HepG2 (cell line): Measurements from ENCODE around the gene FUT1. TPM values are rescaled to one million over a fixed set of nuclear protein-coding genes. Genes with fewer than 3 reads are reported as not detected.
A peak's percentile ranks its signal among the peaks of the same experiment; 100 is the strongest.

Experiments used
- AKNA ChIP-seq: sonication (generic); formaldehyde crosslinking; IDR thresholded peaks from 2 replicates; pipeline ENCODE4 v1.4.0; 2020; ENCODE audit warnings: missing genetic modification reagents, borderline replicate concordance
- NR0B2 ChIP-seq: sonication (generic); formaldehyde crosslinking; IDR thresholded peaks from 2 replicates; pipeline ENCODE4 v1.4.0; 2020; ENCODE audit warnings: mild to moderate bottlenecking, missing genetic modification reagents
- RFX5 ChIP-seq: IDR thresholded peaks from 2 replicates; pipeline ENCODE4 v1.6.1; 2011; ENCODE audit warnings: low read depth, low read length, improper control_type of control experiment
- ZNF326 ChIP-seq: sonication (generic); formaldehyde crosslinking; IDR thresholded peaks from 2 replicates; pipeline ENCODE4 v1.4.0; 2020; ENCODE audit warnings: missing genetic modification reagents, borderline replicate concordance
- ZNF841 ChIP-seq: sonication (generic); formaldehyde crosslinking; IDR thresholded peaks from 2 replicates; pipeline ENCODE4 v1.8.1; 2023; ENCODE audit warnings: missing genetic modification reagents, borderline replicate concordance
- ZSCAN29 ChIP-seq: sonication (generic); formaldehyde crosslinking; conservative IDR thresholded peaks from 2 replicates; pipeline ENCODE4 v1.4.0; 2020; ENCODE audit warnings: mild to moderate bottlenecking, missing genetic modification reagents
- polyA plus RNA-seq, 8 experiments: library from polyadenylated mRNA; depleted of rRNA in 3 of 8; stranded (reverse) in 7 of 8; unstranded in 1 of 8; fragments of >200 nt; fragmentation: Illumina TruSeq in 4 of 8; extraction: Trizol in 4 of 8; gene quantifications; 2 replicates each; pipeline versions ENCODE4 v1.2.1 to v1.2.3, GENCODE V29; 2011 to 2016; ENCODE audit warnings: low read depth in 4 of 8, missing spikeins in 1 of 8, mixed read lengths in 1 of 8; ENCODE audit not compliant: insufficient read depth in 1 of 8
- total RNA-seq, 5 experiments: library from RNA; depleted of rRNA; stranded (reverse); fragments of >200 nt; fragmentation: Illumina TruSeq; extraction: Trizol; gene quantifications; 2 replicates each; pipeline ENCODE4 v1.2.3, GENCODE V29; 2016; ENCODE audit warnings: low read depth in 1 of 5
- TF ChIP-seq, protein P1 (sequence below): sonication (generic); formaldehyde crosslinking; IDR thresholded peaks from 2 replicates; pipeline ENCODE4 v1.8.1; 2023; ENCODE audit warnings: mild to moderate bottlenecking, missing genetic modification reagents
- TF ChIP-seq, protein P2 (sequence below), 2 experiments: sonication (generic) in 1 of 2; formaldehyde crosslinking in 1 of 2; IDR thresholded peaks; 2 replicates each; pipeline versions ENCODE4 v1.4.0 to v1.6.1; 2018 to 2020; ENCODE audit warnings: missing genetic modification reagents in 2 of 2, borderline replicate concordance in 1 of 2, low read depth in 1 of 2, mild to moderate bottlenecking in 1 of 2, missing biosample characterization in 1 of 2
- TF ChIP-seq, protein P3 (sequence below): sonication (generic); formaldehyde crosslinking; IDR thresholded peaks from 2 replicates; pipeline ENCODE4 v1.4.0; 2020; ENCODE audit warnings: mild to moderate bottlenecking, missing genetic modification reagents
- TF ChIP-seq, protein P4 (sequence below): sonication (generic); formaldehyde crosslinking; IDR thresholded peaks from 2 replicates; pipeline ENCODE4 v1.5.0; 2020; ENCODE audit warnings: mild to moderate bottlenecking, missing genetic modification reagents

Gene FUT1
- total and polyA plus RNA-seq, 2 of the 13 experiments (the other 11 are each of a cell fraction or from before 2014, with no cell fraction given) = 0.07 to 1.1 TPM

DNA sequence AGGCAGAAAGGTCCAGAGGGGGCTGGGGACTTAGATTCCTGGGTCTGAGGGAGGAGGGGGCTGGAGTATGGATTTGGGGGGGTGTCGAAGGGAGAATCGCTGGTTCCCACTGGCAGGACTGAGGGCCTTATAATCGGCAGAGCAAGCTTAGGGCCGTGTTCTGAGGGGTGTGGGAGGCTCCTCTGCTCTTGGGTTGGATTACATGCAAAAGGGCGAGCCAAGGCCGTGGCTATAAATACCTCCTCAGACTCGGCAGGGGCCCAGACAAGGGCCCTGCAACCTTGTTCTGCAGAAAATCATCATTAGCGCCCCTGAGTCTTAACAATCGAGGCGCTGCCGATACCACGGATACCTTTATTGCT lies 32.2 kb downstream of the FUT1 start (continued):
- TF ChIP-seq, protein P1, sequence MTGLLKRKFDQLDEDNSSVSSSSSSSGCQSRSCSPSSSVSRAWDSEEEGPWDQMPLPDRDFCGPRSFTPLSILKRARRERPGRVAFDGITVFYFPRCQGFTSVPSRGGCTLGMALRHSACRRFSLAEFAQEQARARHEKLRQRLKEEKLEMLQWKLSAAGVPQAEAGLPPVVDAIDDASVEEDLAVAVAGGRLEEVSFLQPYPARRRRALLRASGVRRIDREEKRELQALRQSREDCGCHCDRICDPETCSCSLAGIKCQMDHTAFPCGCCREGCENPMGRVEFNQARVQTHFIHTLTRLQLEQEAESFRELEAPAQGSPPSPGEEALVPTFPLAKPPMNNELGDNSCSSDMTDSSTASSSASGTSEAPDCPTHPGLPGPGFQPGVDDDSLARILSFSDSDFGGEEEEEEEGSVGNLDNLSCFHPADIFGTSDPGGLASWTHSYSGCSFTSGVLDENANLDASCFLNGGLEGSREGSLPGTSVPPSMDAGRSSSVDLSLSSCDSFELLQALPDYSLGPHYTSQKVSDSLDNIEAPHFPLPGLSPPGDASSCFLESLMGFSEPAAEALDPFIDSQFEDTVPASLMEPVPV (CRISPR knock-in tag) = no peak
- TF ChIP-seq, protein P2, sequence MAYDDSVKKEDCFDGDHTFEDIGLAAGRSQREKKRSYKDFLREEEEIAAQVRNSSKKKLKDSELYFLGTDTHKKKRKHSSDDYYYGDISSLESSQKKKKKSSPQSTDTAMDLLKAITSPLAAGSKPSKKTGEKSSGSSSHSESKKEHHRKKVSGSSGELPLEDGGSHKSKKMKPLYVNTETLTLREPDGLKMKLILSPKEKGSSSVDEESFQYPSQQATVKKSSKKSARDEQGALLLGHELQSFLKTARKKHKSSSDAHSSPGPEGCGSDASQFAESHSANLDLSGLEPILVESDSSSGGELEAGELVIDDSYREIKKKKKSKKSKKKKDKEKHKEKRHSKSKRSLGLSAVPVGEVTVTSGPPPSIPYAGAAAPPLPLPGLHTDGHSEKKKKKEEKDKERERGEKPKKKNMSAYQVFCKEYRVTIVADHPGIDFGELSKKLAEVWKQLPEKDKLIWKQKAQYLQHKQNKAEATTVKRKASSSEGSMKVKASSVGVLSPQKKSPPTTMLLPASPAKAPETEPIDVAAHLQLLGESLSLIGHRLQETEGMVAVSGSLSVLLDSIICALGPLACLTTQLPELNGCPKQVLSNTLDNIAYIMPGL (CRISPR knock-in tag; IDR thresholded peaks at IDR 0.05; ENCODE audit: borderline replicate concordance in 1 of 2, low read depth in 1 of 2) = peak in 1 of 2 experiments; percentile 3; a peak in 1 of 4 replicates
- TF ChIP-seq AKNA (CRISPR knock-in tag) (0 out of 2 replicates have a peak, but pooled peaks have one; percentile 18), RFX5 (no peak), NR0B2 (no peak), ZNF841 (CRISPR knock-in tag) (no peak), ZNF326 (no peak), ZSCAN29 (CRISPR knock-in tag) (no peak)
- TF ChIP-seq, protein P3, sequence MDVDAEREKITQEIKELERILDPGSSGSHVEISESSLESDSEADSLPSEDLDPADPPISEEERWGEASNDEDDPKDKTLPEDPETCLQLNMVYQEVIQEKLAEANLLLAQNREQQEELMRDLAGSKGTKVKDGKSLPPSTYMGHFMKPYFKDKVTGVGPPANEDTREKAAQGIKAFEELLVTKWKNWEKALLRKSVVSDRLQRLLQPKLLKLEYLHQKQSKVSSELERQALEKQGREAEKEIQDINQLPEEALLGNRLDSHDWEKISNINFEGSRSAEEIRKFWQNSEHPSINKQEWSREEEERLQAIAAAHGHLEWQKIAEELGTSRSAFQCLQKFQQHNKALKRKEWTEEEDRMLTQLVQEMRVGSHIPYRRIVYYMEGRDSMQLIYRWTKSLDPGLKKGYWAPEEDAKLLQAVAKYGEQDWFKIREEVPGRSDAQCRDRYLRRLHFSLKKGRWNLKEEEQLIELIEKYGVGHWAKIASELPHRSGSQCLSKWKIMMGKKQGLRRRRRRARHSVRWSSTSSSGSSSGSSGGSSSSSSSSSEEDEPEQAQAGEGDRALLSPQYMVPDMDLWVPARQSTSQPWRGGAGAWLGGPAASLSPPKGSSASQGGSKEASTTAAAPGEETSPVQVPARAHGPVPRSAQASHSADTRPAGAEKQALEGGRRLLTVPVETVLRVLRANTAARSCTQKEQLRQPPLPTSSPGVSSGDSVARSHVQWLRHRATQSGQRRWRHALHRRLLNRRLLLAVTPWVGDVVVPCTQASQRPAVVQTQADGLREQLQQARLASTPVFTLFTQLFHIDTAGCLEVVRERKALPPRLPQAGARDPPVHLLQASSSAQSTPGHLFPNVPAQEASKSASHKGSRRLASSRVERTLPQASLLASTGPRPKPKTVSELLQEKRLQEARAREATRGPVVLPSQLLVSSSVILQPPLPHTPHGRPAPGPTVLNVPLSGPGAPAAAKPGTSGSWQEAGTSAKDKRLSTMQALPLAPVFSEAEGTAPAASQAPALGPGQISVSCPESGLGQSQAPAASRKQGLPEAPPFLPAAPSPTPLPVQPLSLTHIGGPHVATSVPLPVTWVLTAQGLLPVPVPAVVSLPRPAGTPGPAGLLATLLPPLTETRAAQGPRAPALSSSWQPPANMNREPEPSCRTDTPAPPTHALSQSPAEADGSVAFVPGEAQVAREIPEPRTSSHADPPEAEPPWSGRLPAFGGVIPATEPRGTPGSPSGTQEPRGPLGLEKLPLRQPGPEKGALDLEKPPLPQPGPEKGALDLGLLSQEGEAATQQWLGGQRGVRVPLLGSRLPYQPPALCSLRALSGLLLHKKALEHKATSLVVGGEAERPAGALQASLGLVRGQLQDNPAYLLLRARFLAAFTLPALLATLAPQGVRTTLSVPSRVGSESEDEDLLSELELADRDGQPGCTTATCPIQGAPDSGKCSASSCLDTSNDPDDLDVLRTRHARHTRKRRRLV (CRISPR knock-in tag) = 0 out of 2 replicates have a peak, but pooled peaks have one; percentile 13
- TF ChIP-seq, protein P4, sequence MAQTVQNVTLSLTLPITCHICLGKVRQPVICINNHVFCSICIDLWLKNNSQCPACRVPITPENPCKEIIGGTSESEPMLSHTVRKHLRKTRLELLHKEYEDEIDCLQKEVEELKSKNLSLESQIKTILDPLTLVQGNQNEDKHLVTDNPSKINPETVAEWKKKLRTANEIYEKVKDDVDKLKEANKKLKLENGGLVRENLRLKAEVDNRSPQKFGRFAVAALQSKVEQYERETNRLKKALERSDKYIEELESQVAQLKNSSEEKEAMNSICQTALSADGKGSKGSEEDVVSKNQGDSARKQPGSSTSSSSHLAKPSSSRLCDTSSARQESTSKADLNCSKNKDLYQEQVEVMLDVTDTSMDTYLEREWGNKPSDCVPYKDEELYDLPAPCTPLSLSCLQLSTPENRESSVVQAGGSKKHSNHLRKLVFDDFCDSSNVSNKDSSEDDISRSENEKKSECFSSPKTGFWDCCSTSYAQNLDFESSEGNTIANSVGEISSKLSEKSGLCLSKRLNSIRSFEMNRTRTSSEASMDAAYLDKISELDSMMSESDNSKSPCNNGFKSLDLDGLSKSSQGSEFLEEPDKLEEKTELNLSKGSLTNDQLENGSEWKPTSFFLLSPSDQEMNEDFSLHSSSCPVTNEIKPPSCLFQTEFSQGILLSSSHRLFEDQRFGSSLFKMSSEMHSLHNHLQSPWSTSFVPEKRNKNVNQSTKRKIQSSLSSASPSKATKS (CRISPR knock-in tag) = no peak
